T1000 (cell line): ENCODE measurements around the gene CXorf66.
"Not testable (repeated sequence)": the region's sequence is repeated elsewhere in the genome, so short reads cannot be mapped to it uniquely, and the experiment has no call there.

Experiments
- DNase-seq: peaks from one replicate; lab custom pipeline; 2025; ENCODE audit warnings: mixed read lengths; lab: John Stamatoyannopoulos, UW

Gene CXorf66

DNA sequence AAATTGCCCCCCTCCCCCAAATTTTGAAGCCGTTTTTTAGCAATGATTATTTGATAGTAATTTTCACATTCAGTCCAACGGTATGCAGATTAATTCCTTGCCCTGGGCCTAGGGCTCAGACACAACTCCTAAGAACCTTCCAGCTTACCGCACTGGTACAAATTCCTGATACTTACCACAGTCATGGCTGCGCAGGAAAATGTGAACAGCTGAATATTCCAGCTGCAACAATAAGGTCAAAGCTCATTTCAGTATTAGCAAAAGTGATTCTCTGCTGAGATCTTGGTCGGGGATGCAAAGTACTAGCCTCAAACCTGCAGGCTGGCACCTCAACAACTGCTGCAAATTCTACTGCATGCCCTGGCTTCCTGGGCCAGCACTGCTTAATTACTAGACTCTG, 35.4 kb downstream of the CXorf66 start:
- no peak for DNase-seq

DNA sequence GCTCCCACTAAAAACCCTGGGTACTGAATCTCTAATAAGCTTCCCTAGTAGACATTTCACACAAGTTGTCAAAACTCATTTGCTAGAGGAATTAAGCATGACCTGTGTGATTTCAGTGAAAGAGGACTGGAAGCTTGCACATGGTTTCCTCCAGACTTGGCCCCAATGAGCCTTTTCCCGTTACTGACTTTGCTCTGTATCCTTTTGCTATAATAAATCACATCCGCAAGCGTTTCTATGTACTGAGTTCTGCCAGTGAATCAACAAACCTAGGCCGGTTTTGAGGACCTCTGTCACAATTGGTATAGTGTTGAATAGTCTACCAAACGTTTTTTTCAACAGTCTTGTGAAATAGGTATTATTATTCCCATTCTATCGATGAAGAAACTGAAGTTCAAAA, 40.6 kb downstream of the CXorf66 start:
- no peak for DNase-seq

DNA sequence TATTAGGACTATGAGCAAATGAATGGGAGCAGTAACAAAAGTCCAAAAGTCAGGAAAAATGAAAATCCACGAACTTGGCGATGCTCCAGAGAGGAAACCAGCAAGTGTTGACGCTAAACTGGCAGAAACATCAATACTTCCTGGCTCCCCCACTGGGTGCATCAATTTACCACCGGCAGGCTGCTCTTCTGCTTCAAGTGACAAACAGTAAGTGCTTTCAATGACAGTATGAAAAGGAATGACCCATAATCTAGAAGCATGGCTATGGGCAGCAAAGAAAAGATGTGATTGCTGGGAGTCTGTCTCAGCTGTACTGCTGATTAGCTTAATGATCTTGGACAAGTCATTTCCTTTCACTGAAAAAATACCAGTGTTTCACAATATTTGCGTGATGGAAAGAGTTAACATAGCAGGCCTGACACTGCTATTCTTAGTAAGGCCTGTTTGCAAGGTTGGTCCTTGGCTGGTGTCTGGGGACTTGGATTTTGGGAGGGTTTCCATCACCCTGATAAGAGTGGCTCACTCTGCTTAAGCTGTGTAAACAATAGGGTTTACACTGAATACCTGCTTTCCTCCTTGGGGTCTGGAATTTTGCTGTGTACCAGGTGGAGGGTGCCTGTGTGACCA, 41.1 kb downstream of the CXorf66 start:
- DNase-seq, result no peak

DNA sequence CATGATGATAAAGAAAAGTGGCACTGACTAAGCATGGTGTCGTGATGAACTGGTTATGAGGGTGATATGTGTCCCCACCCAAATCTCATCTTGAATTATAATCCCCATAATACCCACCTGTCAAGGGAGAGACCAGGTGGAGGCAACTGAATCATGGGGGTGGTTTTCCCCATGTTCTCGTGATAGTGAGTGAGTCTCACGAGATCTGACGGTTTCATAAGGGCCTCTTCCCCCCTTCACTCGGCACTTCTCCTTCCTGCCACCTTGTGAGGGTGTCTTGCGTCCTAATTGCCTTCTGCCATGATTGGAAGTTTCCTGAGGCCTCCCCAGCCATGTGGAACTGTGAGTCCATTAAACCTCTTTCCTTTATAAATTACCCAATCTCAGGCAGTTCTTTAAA, 44.2 kb downstream of the CXorf66 start:
- not testable (repeated sequence) for DNase-seq

DNA sequence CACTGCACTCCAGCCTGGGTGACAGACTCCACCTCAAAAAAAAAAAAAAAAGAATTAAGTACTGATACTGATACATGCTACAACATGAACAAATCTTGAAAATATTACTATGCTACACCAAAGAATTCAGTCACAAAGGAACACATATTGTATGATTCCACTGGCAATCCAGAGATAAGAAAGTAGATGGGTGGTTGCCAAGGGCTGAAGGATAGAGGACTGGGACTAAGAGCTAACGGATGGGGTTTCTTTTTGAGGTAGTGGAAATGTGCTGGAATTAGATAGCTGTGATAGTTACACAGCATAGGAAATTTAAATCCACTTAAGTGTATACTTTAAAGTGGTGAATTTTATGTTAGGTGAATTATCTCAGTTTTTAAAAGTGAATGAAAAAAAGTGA, 45.0 kb downstream of the CXorf66 start:
- no peak for DNase-seq

DNA sequence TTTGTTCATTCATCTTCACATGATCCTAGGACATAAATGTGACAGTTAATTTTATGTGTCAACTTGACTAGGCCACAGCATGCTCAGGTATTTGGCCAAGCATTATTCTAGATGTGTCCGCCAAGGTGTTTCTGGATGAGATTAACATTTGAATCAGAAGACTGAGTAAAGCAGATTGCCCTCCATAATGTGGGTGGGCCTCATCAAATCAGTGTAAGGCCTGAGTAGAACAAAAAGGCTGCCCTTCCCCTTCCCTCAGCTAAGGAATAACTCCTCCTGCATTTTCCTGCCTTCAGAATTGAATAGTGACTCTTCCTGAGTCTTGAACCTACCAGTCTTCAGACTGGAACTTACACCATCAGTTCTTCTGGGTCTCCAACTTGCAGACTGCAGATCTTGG, 50.9 kb downstream of the CXorf66 start:
- no peak for DNase-seq

DNA sequence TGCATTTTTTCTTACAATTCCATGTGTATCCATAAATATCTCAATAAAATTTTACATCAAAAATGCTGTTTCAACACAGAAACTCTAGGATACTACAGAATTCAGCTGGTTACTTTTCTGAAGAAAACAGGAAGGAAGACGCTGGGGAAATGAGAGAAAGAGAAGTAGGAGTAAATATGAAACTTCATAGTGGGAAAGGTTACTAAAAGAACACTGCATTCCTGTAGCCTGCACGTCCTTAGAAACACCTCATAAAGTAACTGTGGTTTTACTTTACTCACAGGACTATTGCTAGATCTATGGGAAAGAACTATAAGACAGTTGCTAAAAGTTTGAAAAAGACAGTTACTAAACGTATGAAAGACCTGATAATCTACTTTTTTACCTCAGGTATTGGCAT, 55.6 kb downstream of the CXorf66 start:
- no peak for DNase-seq

DNA sequence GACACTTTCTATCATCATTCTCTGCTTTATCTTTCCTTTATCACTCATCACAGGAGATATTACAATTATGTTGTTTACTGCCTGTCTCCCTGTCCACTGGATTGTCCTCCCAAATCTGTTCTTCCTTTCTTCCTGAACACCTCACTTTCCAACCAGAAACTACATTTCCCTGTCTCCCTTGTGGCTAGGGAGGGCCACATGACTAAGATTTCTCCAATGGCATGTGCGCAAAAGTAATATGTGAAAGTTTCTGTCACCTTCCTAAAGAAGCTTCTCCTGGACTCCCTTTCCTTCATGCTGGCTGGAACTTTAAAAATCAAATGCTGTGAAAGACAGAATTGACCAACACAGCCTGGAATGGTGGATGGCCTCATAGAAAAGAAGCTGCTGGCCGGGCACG, 58.2 kb downstream of the CXorf66 start:
- no peak for DNase-seq

DNA sequence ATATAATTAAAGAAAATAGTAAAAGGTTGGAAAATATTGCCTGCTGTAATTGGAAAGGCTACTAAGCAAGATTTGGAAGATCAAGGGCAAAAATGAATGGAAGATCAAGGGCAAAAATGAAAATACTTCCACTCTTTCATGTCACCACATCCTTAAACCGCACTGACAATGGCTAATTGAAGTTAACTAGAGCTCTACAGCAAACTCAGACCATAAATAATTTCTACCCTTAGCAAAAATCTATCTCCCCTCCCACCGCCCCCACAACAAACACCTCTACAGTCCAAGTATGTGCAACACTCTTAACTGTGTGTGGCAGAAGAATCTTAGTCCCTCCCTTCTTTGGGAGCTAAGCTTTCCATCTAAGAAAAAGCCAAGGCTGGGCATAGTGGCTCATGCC, 59.6 kb downstream of the CXorf66 start:
- no peak for DNase-seq
